Measurements from ENCODE around the gene BEND6.

Gene BEND6

GRCh38 chr6:56930846-56931245, 24.1 kb upstream of the BEND6 start:
- no peak for TF ChIP-seq CTCF (IDR thresholded peaks at IDR 0.05; ENCODE audit: low read depth, low read length, missing control alignments)
- H3K4me3 ChIP-seq (ENCODE audit: low read depth, low read length) = no peak overlapping the region

GRCh38 chr6:56932910-56933477, 21.9 kb upstream of the BEND6 start:
- TF ChIP-seq CTCF (IDR thresholded peaks at IDR 0.05; ENCODE audit: low read depth, low read length, missing control alignments) = no peak
- no peak for DNase-seq (ENCODE audit: low read depth)

More at GRCh38 chr6:56930846-56931245, 24.1 kb upstream of the BEND6 start:
- no peak for DNase-seq (ENCODE audit: low read depth)

GRCh38 chr6:56933650-56934049, 21.3 kb upstream of the BEND6 start:
- no peak for DNase-seq (ENCODE audit: low read depth)
- TF ChIP-seq CTCF (IDR thresholded peaks at IDR 0.05; ENCODE audit: low read depth, low read length, missing control alignments) = no peak
- H3K4me3 ChIP-seq (ENCODE audit: low read depth, low read length) = no peak overlapping the region

More at GRCh38 chr6:56932910-56933477, 21.9 kb upstream of the BEND6 start:
- no peak overlapping the region for H3K4me3 ChIP-seq (ENCODE audit: low read depth, low read length)

DNA sequence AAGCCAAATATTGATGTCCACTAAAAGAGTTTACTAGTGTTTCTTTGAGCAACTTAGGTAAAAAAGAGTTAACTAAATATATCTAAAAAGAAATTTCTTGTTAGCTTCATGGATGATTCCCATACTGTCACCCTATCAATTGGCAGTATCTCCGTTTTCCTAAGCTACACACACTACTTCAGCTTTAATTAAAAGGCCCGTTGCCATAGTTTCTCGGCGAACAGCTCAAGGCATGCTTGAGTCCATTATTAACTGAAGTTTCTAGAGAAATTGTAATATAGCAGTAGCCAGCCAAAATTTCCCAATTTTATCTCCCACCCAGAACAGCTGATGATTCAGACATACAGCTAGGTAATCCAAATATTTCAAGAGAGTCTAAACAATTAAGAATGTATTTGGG, 20.0 kb upstream of the BEND6 start:
- no peak for DNase-seq (ENCODE audit: low read depth)
- no peak overlapping the region for H3K4me3 ChIP-seq (ENCODE audit: low read depth, low read length)
- TF ChIP-seq CTCF (IDR thresholded peaks at IDR 0.05; ENCODE audit: low read depth, low read length, missing control alignments) = no peak

DNA sequence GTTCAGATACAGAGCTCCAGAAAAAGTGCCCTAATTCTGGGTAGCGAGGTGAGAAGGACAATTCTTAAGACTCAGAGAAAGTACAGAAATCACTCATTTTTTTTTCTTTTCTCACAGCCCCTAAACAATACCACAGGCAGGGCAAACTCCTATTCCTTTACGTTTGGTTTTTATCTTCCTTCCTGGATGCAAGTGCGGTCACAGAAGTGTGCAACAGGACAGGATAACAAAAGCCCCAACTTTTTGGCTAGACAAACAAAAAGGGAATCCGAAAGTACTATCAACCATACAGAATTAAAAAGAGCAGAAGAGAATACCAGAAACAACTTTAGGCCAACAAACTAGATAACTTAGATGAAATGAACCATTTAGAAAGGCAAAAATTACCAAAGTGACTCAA, 18.4 kb upstream of the BEND6 start:
- no peak for DNase-seq (ENCODE audit: low read depth)

GRCh38 chr6:56938649-56939191, 16.2 kb upstream of the BEND6 start:
- no peak overlapping the region for H3K4me3 ChIP-seq (ENCODE audit: low read depth, low read length)
- TF ChIP-seq CTCF (IDR thresholded peaks at IDR 0.05; ENCODE audit: low read depth, low read length, missing control alignments) = no peak
- no peak for DNase-seq (ENCODE audit: low read depth)

More for the DNA sequence above, 18.4 kb upstream of the BEND6 start:
- no peak for TF ChIP-seq CTCF (IDR thresholded peaks at IDR 0.05; ENCODE audit: low read depth, low read length, missing control alignments)
- H3K4me3 ChIP-seq (ENCODE audit: low read depth, low read length) = no peak overlapping the region

DNA sequence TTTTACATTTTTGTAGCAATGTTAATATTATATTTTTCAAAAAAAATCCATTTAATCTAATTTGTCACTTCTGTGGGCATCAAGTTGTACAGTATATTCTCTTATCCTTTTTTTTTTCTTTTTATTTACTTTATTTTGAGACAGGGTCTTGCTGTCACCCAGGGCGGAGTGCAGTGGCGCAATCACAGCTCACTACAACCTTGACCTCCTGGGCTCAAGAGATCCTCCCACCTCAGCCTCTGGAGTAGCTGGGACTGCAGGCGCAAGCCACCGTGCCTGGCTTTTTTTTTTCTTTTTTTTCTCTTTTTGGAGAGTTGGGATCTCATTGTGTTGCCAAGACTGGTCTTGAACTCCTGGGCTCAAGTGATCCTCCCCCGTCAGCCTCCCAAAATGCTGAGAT, 14.4 kb upstream of the BEND6 start:
- no peak for DNase-seq (ENCODE audit: low read depth)
- H3K4me3 ChIP-seq (ENCODE audit: low read depth, low read length) = no peak overlapping the region
- TF ChIP-seq CTCF (IDR thresholded peaks at IDR 0.05; ENCODE audit: low read depth, low read length, missing control alignments) = no peak
